NCI-H1092 (cell line): Measurements from ENCODE around the gene WFDC5.
"Not testable (repeated sequence)": the region's sequence is repeated elsewhere in the genome, so short reads cannot be mapped to it uniquely, and the experiment has no call there.

Source experiments
- DNase-seq: peaks from one replicate; lab custom pipeline; 2025; lab: John Stamatoyannopoulos, UW

Gene WFDC5

DNA sequence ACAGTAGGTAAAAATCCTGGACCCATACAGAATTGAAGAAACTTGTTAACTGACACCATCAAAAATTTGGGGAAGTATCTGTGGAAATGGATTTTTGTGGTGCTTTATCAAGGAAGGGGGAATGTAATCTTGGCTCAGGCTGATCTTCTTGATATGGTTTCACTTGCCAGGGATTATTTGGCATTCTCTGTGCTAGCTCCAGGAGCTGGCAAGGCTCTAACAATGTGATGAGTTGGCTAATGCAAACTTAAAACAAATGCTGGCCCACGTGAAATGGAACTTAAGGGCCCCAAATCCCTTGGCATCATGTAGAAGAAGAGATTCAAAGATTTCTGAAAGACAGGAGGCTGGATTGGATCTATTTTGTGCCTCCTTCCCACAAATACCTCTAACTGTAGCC, 27.2 kb downstream of the WFDC5 start:
- DNase-seq, result no peak

DNA sequence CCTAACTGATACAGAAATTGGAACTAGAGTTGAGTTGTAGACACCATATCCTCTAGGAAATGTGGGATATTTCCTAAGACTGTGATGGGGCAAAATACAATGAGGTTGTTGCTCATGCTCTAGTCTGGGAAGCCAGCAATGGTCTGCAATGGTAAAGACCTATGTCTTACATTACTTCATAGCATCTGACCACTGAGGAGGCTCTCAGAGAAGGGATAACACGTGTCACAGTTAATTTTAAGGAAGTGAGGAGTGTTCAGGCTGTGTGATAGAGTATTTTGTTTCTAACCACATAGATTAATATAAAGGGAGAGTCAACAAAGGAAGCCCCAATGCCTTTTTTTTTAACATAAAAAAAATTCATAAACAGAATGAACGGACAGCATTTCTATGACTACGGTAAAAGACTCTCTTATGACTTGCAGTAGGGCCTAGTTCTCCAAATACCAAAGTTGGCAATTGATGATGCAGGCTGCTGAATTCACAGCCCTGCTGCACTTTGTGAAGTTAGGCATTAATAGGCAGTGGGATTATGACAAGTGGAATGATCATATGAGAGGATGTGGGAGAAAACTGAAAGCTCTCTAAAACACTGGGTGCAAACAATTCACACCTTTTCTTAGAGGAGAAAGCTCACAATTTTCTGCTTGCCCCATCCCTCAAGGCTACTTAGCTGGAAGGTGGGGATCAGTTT, 27.7 kb downstream of the WFDC5 start:
- DNase-seq, result no peak

DNA sequence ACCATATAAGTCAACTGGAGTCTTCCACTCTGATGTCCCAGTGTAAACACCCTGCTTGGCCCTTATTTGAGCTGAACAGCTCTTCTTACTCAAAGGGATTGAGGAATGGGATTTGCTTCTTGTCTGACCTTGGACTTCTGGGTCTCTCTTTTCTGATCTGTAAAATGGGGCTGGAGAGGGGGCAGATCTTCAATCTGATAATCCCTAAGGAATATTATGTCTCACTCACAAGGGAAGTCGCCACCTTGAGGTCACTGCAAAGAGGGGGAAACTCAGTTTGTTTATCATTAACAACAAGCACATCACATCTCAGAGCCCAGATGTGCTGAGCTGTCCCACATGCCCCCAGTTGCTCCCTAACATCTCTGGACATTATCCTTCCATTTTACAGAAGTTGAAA, 29.1 kb downstream of the WFDC5 start:
- DNase-seq, result no peak

DNA sequence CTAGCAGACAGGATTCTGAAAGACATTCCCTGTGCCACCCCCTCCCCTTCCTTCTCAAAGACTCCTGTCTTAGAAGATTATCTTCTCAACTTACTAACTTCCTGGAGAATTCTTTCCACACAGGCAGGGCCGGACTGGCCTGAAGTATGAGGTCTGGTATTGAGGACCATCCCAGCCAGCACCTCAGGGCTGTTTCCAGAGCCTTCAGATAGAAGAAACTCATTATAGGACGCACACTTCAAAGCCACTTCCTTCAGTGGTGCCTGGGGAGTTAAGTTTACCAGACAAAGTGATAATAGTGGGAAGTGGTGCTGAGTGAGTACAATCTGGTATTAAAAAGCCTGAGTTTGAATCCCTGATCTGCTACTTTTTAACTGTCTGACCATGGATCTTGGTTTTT, 29.7 kb downstream of the WFDC5 start:
- DNase-seq, result no peak

DNA sequence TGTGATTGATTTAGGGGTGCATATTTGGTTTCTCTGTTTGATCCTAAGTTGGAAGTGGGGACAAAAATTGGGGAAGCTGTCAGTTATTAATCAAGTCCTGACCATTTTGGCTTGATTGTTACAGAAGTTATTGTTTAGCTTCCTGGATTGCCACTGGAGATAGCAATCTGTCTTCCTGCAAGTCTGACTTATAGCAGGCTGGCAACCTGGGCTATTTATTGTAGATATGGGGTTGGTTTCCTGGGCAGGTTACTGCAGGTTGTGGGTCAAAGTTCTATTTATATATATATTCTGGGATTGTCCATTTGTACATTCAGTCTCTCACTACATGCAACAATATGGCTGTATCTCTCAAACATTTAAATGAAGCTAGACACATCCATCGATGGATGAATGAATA, 31.8 kb downstream of the WFDC5 start:
- DNase-seq, result no peak

DNA sequence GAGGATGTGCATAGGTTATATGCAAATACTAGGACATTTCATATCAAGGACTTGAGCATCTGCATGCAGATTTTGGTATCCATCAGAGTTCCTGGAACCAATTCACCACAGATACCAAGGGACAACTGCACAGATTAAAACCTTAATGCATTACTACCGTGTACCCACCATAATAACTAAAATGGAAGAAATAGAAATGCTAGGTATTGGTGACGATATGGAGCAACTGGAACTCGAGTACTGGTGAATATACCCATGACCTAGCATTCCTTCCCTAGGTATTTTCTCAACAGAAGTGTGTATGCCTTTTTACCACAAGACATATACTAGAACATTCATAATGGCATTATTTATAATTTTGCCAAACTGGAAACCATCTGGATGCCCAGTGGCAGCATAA, 32.5 kb downstream of the WFDC5 start:
- DNase-seq, result no peak

DNA sequence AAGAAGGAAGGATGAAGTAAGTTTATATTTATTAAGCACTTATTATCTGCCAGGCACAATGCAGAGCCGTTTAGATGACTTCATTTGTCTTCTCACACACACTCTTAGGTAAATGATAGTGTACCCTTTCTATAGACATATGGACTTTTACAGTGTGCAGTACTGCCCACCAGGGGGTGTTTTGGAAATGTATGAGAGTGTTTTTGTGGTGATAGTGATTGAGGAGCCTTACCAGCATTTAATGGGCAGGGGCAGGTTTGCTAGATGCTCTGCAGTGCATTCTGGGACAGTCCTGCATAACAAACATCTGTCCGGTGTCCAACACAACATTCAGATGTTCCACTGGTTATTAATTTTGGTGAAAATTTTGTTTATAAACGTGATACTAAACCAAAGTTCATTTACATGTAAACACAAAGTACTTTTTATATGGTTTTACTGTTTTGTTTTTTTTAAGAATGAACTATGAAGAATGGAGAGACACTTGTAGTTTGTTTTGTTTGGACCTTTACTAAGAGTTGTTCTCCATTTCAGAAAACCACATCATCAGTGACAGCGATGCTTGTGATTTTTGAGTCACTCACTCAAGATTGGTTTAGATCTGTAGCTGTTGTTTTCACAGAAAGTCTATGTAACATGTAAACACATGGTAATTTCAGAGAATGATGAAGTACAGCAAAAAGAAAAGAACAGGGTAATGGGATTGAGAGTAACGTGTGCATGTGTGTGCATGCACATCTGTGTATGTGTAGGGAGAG, 33.9 kb downstream of the WFDC5 start:
- no peak for DNase-seq

DNA sequence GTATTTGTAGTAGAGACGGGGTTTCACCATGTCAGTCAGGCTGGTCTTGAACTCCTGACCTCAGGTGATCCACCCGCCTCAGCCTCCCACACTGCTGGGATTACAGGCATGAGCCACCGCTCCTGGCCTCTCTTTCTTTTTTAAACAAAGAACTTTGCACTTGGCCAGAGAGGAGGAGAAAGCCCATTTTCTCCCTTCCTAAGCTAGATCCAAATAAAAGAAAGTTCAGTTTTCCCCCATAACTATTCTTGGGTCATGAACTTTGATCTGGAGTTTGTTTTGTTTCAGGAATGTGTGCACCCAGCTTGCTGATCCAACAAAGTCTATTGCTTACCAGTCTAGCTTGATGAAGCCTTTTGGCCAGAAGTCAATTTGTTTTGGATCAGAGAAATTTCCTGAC, 37.4 kb downstream of the WFDC5 start:
- no peak for DNase-seq

DNA sequence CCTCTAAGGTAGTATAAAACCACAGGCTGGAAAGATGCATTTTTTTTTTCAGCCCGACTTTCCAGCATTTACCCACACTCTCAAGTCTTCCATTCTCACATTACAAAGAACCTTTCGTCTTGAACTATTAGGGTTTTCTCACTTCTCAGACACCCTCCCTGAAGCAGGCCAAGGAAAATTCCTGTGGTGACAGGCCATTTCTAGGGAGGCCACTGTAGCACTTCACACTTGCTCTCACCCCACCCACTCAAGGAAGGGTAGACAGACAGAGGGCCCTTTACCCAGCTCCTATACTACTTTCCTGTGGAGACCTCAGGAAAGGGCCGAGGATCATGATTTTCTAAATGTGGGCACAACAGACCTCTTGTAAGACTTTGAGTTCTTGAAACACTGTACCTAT, 41.8 kb downstream of the WFDC5 start:
- no peak for DNase-seq

DNA sequence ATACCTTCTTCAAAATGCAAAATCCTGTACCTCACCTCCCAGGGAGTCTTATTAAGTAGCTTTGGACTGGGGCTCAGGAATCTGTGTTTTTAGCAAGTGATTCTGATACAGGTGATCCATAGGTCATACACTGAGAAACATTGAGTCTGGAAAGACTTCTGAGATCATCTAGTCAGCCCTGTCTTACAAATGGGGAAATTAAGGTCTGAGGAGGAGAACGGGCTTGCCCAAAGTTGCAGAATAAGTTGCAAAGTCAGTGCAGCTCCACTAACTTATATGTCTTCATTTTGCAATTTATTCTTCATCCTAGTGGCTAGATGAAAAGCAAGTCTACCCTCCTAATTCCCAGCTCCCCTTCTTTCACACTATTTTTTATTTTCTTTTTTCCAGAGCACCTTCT, 42.9 kb downstream of the WFDC5 start:
- DNase-seq, result no peak

DNA sequence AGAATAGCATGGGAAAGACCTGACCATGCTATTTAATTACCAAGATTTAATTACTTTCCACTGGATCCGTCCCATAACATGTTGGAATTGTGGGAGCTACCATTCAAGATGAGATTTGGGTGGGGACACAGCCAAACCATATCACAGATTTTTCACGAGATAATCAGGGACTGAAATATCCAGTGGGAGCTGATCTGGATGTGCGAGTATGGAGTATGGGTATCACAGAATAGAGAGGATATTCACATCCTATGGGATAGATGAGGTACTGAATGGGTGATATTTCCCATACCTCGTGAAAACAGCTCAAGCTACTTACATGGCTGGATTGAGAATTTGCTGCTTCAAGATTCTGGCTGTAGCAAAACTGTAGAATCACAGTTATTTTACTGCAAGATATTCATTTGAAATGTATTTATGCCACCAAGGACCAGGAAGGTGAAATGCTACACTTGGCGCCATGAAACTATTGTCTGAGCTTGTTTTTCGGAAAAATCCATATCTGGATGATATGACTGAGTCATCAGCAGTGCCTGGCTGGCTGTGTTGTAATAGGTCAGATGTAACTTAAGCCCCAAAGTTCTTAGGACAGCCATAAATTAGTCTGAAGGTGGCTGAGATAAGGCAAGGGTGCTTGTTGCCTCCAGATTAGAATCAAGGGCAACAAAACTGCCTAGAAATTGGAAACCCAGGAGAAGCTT, 43.9 kb downstream of the WFDC5 start:
- no peak for DNase-seq

DNA sequence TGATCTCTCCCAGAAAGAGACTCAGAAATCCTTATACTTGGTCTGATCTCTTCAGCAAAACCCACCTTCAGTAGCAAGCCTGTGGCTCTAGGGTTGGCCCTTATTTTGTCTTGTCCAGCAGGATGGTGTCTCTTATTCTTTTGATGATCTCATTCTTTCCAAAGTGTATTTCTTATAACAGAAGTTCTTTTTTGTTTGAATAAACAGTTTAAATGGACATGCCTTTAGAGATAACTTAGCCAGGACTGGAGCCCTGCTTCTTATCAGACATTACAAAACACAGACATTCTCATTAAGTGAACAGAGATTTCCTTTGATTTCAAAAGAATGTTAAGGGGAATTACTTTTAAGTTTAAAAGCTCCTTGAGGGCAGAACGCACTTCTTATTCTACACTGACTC, 45.7 kb downstream of the WFDC5 start:
- DNase-seq, result no peak

DNA sequence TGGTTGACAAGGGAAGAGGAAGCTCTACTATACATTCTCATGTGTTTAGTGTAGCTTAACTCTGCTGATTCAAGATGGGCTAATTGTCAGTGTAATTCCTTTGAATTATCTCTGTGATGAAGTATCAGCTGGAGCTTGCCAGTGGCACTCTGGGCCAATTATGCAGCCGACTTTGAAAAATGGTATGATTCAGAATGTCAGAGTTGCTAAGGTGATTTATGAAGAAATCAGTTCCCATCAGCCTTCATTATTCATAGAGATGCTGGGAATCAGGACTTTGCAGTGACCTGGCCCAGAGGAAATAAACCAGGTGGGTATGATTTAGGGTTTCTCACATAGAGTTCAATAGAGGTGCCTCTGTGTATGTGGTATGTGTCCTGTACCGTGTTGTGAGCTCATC, 47.4 kb downstream of the WFDC5 start:
- no peak for DNase-seq

DNA sequence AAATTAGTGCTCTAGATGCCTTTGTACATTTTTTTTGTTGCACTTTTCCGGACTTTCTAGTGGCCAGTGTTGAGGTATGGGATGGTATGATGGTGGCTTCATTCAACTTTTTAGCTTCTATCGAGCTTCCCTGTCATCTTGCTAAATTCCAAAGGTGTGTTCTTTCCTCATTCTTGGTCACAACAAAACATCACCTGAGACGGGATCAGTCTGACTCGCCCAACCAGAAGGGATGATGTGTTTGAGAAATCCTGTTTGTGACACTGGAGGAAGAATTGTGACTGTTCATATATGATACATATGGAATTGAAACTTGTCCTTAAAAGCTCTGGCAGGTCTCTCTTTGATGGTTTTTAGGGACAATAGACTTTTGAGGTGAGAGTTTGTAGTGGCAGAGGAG, 47.9 kb downstream of the WFDC5 start:
- DNase-seq, result no peak

DNA sequence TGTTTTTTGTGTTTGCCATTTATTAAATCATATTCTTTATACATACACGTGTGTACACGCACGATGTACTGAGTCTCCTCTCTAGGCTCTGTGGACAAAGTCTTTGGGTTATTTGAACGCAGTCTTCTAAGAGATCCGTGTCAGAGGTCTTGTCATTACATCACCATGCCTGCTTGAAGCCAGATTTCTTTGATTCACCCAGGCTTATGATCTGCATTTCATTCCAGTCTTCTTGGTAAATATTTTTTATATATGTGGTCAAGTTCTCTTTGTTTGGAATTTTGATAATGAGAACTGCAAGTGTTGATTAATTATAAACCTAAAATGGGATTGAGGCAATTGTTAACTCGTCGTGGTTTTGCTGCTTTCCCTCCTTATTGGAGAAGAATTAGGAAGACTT, 48.6 kb downstream of the WFDC5 start:
- no peak for DNase-seq

DNA sequence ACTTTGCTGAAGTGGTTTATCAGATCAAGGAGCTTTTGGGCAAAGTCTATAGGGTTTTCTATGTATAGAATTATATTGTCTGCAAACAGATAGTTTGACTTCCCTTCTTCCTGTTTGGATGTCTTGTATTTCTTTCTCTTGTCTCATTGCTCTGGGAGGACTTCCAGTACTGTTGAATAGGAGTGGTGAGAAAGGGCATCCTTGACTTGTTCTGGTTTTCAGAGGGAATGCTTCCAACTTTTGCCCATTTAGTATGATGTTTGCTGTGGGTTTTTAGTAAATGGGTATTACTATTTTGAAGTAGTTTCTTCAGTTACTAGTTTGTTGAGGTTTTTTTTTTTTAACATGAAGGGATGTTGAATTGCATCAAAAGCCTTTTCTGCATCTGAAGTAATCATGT, 50.2 kb downstream of the WFDC5 start:
- no peak for DNase-seq

DNA sequence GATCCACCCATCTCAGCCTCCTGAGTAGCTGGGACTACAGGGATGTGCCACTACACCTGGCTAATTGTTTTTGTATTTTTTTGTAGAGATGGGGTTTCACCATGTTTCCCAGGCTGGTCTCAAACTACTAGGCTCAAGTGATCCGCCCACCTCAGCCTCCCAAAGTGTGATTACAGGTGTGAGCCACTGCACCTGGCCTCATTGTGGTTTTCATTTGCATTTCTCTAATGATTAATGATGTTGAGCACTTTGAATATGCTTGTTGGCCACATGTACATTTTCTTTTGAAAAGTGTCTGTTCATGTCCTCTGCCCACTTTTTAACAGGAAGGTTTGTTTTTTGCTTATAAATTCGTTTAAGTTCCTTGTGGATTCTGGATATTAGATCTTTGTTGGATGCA, 51.9 kb downstream of the WFDC5 start:
- DNase-seq, result not testable (repeated sequence)

DNA sequence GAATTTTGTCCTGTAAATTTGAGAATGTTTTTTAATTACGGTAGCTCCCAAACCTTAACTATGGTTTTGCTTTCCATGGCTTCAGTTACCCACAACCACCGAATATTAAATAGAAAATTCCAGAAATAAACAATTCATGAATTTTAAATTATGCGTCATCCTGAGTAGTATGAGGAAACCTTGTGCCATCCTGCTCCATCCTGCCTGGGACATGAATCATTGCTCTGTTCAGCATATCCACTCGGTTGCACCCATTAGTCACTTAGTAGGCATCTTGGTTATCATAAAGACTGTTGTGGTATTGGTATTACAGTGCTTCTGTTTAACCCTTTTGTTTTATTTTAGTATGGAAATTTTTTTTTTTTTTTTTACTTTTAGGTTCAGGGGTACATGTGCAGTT, 53.7 kb downstream of the WFDC5 start:
- no peak for DNase-seq

DNA sequence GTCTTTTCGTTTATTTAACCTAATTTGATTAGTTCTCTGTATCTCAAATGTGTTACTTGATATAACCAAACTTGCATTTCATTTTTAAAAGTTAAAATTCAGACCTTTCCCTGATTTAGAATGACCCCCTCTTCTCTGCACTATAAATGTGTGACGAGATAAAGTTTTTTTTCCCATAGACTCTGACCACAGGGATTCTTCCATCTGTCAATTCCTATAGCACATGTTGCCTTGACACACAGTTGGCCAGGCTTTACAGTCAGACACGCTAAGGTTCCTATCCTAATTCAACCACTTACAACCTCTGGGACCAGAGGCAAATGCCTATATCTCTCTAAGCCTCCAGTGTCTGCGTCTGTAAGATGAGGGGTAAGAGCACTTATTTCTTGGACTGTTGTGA, 54.7 kb downstream of the WFDC5 start:
- no peak for DNase-seq
